GM12873 (cell line): ENCODE data around the gene AFAP1.

Experiments
- CTCF ChIP-seq: IDR thresholded peaks from 2 replicates; pipeline ENCODE4 v1.5.1; 2012; ENCODE audit warnings: low read depth, mild to moderate bottlenecking, moderate library complexity, low read length, control low read depth; ENCODE audit not compliant: insufficient read depth; ENCODE audit errors: missing control alignments

The AFAP1 gene

GRCh38 chr4:7952615-7953014 lies 13.0 kb upstream of the AFAP1 start:
- no peak for TF ChIP-seq CTCF

GRCh38 chr4:7950301-7951092 lies 10.8 kb upstream of the AFAP1 start:
- TF ChIP-seq CTCF: no peak

GRCh38 chr4:7949759-7950158 lies 10.1 kb upstream of the AFAP1 start:
- no peak for TF ChIP-seq CTCF

- no peak for TF ChIP-seq CTCF
Observed at GRCh38 chr4:7947927-7948326, 8.3 kb upstream of the AFAP1 start.

GRCh38 chr4:7945709-7946380 lies 6.2 kb upstream of the AFAP1 start:
- no peak for TF ChIP-seq CTCF

GRCh38 chr4:7944599-7945220 lies 5.0 kb upstream of the AFAP1 start:
- TF ChIP-seq CTCF: no peak

GRCh38 chr4:7943211-7943610 lies 3.5 kb upstream of the AFAP1 start:
- TF ChIP-seq CTCF: no peak
